GM12878 (cell line): ENCODE data around the gene ARL5B. TPM values are rescaled to one million over a fixed set of nuclear protein-coding genes. Genes with fewer than 3 reads are reported as not detected.
"Not testable (repeated sequence)": the region's sequence is repeated elsewhere in the genome, so short reads cannot be mapped to it uniquely, and the experiment has no call there.

Experiments used
- ATAC-seq: fragments of 200-7000 bp; cut with Tn5 transposase; 3 replicates; pipeline ENCODE4 v1.9.1; 2020; ENCODE audit warnings: mild to moderate bottlenecking, moderate library complexity
- BruUV-seq: library from RNA; stranded (reverse); fragments of 400-500 nt; replicated peaks from 2 replicates; lab custom pipeline; 2021; lab: Mats Ljungman, UMichigan
- CTCF ChIA-PET: fragments of 300-600 bp; sonication (Branson Sonifier 250); formaldehyde crosslinking; extraction: SDS; loops from one replicate; lab custom pipeline; 2021; ENCODE audit warnings: inconsistent platforms; lab: Yijun Ruan, JAX
- POLR2A ChIA-PET: fragments of 350-600 bp; formaldehyde crosslinking; extraction: SDS; loops from one replicate; lab custom pipeline; 2021; ENCODE audit warnings: inconsistent platforms; lab: Charles Lee
- RAD21 ChIA-PET: fragments of 300-600 bp; sonication (Branson Sonifier 250); formaldehyde crosslinking; loops from one replicate; lab custom pipeline; 2023; ENCODE audit warnings: antibody characterized with exemption; ENCODE audit not compliant: unreplicated experiment; lab: Charles Lee
- SMC1A ChIA-PET: fragments of 300-600 bp; sonication (Branson Sonifier 250); formaldehyde crosslinking; loops from one replicate; lab custom pipeline; 2023; ENCODE audit not compliant: unreplicated experiment, uncharacterized antibody; lab: Charles Lee
- DNase-seq: peaks from one replicate; pipeline ENCODE4 v3.0.0-alpha.2; 2011; ENCODE audit warnings: low read depth, low spot score
- FAIRE-seq: peaks from 3 replicates; lab custom pipeline; 2011; peaks lifted over from hg19 to GRCh38; lab: Jason Lieb, UNC
- H2AFZ ChIP-seq: 2 replicates; pipeline ENCODE4 v1.6.0; 2011; ENCODE audit warnings: low read depth, low read length, control low read depth; ENCODE audit not compliant: control insufficient read depth
- H3K27ac ChIP-seq: 2 replicates; pipeline ENCODE4 v1.5.1; 2011; ENCODE audit warnings: control low read depth; ENCODE audit not compliant: control insufficient read depth, insufficient read depth
- H3K27me3 ChIP-seq, 2 experiments: replicated peaks in 1 of 2; 2 replicates each; pipeline versions ENCODE4 v1.6.0 to v1.6.1; 2011; ENCODE audit warnings: low read length in 1 of 2; ENCODE audit not compliant: control insufficient read depth in 2 of 2, insufficient read depth in 2 of 2
- H3K36me3 ChIP-seq, 2 experiments: 2 replicates each; pipeline ENCODE4 v1.5.1; 2011; ENCODE audit warnings: low read length in 1 of 2; ENCODE audit not compliant: control insufficient read depth in 2 of 2, insufficient read depth in 2 of 2
- H3K4me1 ChIP-seq: 2 replicates; pipeline ENCODE4 v1.6.1; 2011; ENCODE audit warnings: mild to moderate bottlenecking, low read length, moderate library complexity, mixed read lengths; ENCODE audit not compliant: control insufficient read depth, insufficient read depth
- H3K4me2 ChIP-seq: 2 replicates; pipeline ENCODE4 v1.6.0; 2011; ENCODE audit warnings: control low read depth; ENCODE audit not compliant: control insufficient read depth, insufficient read depth
- H3K4me3 ChIP-seq: fragments of 200-600 bp; sonication (generic); 2 replicates; pipeline ENCODE4 v1.5.1; 2016
- H3K79me2 ChIP-seq: 2 replicates; pipeline ENCODE4 v1.6.0; 2011; ENCODE audit warnings: low read length; ENCODE audit not compliant: control insufficient read depth, insufficient read depth
- H3K9ac ChIP-seq: 2 replicates; pipeline ENCODE4 v1.8.0; 2011; ENCODE audit warnings: low read length, control low read depth, mixed read lengths; ENCODE audit not compliant: control insufficient read depth, insufficient read depth
- H3K9me3 ChIP-seq: replicated peaks from 3 replicates; pipeline ENCODE4 v1.5.1; 2011; ENCODE audit warnings: mild to moderate bottlenecking, low read length; ENCODE audit not compliant: control insufficient read depth, insufficient read depth
- H4K20me1 ChIP-seq: 2 replicates; pipeline ENCODE4 v1.6.0; 2011; ENCODE audit not compliant: control insufficient read depth, insufficient read depth
- CEBPZ ChIP-seq: fragments of 150-350 bp; IDR thresholded peaks from 2 replicates; pipeline ENCODE4 v1.6.1; 2016; ENCODE audit warnings: low read depth, low read length
- EGR1 ChIP-seq, 2 experiments: IDR thresholded peaks; 1 replicate in 1 of 2; 2 replicates in 1 of 2; pipeline ENCODE4 v1.6.1; 2011 to 2012; ENCODE audit warnings: low read depth in 2 of 2, low read length in 2 of 2, borderline replicate concordance in 1 of 2, mild to moderate bottlenecking in 1 of 2, moderate library complexity in 1 of 2
- IRF3 ChIP-seq: fragments of 450-650 bp; IDR thresholded peaks from 2 replicates; pipeline ENCODE4 v1.6.1; 2014; ENCODE audit warnings: mild to moderate bottlenecking
- SMAD1 ChIP-seq: fragments of 450-650 bp; IDR thresholded peaks from 2 replicates; pipeline ENCODE4 v1.6.1; 2018; ENCODE audit warnings: mild to moderate bottlenecking, low read depth; ENCODE audit not compliant: partially characterized antibody
- TAF1 ChIP-seq: IDR thresholded peaks from 2 replicates; pipeline ENCODE4 v1.6.1; 2011; ENCODE audit warnings: mild to moderate bottlenecking, low read depth, low read length, borderline replicate concordance
- TARDBP ChIP-seq: IDR thresholded peaks from 2 replicates; pipeline ENCODE4 v1.6.1; 2016; ENCODE audit warnings: borderline replicate concordance
- ZBTB11 ChIP-seq: fragments of 450-650 bp; formaldehyde crosslinking; IDR thresholded peaks from 2 replicates; pipeline ENCODE4 v1.5.0; 2022; ENCODE audit warnings: mild to moderate bottlenecking, missing genetic modification characterization
- WGBS: methylation state at CpG from one replicate; pipeline ENCODE4 v1.1.6; 2016; ENCODE audit warnings: low lambda C conversion rate; ENCODE audit not compliant: insufficient replicate concordance, insufficient coverage; ENCODE audit errors: missing lambda C conversion rate; 5-methylcytosine and 5-hydroxymethylcytosine counted together
- in situ Hi-C: fragments of 300-500 bp; cut with MboI; formaldehyde crosslinking; loops from 9 replicates; pipeline ENCODE4 v1.14.3; 2018; ENCODE audit warnings: mixed read lengths
- intact Hi-C: fragments of 100-400 bp; cut with micrococcal nuclease; formaldehyde crosslinking; loops from one replicate; pipeline ENCODE4 v1.14.2; 2022; ENCODE audit not compliant: unreplicated experiment
- polyA plus RNA-seq, 11 experiments: library from polyadenylated mRNA; depleted of rRNA in 4 of 11; unstranded in 6 of 11; stranded (reverse) in 5 of 11; fragments of >200 nt; fragmentation: Nextera tagmentation in 4 of 11; fragmentation: Illumina TruSeq in 1 of 11; extraction: Ambion mirVana in 4 of 11; extraction: Trizol in 1 of 11; gene quantifications; 1 replicate in 1 of 11; 2 replicates in 10 of 11; pipeline versions ENCODE4 v1.2.1 to v1.2.3, GENCODE V29; 2011 to 2016; ENCODE audit warnings: inconsistent platforms in 2 of 11, missing spikeins in 2 of 11, low read depth in 1 of 11
- total RNA-seq, 4 experiments: library from RNA; depleted of rRNA in 3 of 4; stranded (reverse); fragments of >200 nt in 3 of 4; fragmentation: Illumina TruSeq in 1 of 4; extraction: Trizol in 1 of 4; gene quantifications; 2 replicates each; pipeline versions ENCODE4 v1.2.1 to v1.2.3, GENCODE V29; 2013 to 2021

Gene ARL5B
- total and polyA plus RNA-seq, 10 of the 15 experiments (the other 5 are each of a cell fraction or from before 2014, with no cell fraction given): 2.5 to 20.7 (median 9.1) TPM

- H3K9me3 ChIP-seq: not testable (repeated sequence)
These were observed 26.7 kb upstream of the ARL5B start for GRCh38 chr10:18632500-18632899.

GRCh38 chr10:18635995-18636394 is 23.2 kb upstream of the ARL5B start:
- no peak for ATAC-seq
- Histone ChIP-seq H3K9me3 (no peaks in the 10 kb centered on the region), H3K27me3 (no peaks in the 10 kb centered on the region), H3K4me1 (no peaks in the 10 kb centered on the region), H3K9ac (no peak overlapping the region), H3K4me3 (no peak overlapping the region), H4K20me1 (no peaks in the 10 kb centered on the region), H3K4me2 (no peak overlapping the region), H3K27ac (no peak overlapping the region), H3K79me2 (no peaks in the 10 kb centered on the region), H2AFZ (no peak overlapping the region), H3K36me3 (no peaks in the 10 kb centered on the region)
- no peak for DNase-seq
- ChIA-PET CTCF (no interaction called here), POLR2A (interaction anchor here (0.6 kb wide), 1 partner anchor 306 kb away, joined by 3 read pairs; no protein-coding TSS in a partner anchor), RAD21 (no interaction called here), SMC1A (interaction anchor here (1.0 to 1.1 kb wide), 2 partner anchors 8 to 9 kb away, joined by 3 read pairs; no protein-coding TSS in a partner anchor)
- 98% methylated on average over 4 of the region's 4 CpGs for WGBS
- BruUV-seq: no TSS peak
- in situ Hi-C loops: no loop called here
- FAIRE-seq: no peak
- intact Hi-C loops: no loop called here
- no peak for TF ChIP-seq EGR1 (IDR thresholded peaks at IDR 0.05; ENCODE audit: borderline replicate concordance in 1 of 2, low read depth in 2 of 2, low read length in 2 of 2)
- TF ChIP-seq SMAD1: no peak
- TF ChIP-seq TARDBP: no peak
- TF ChIP-seq CEBPZ: no peak
- TF ChIP-seq ZBTB11 (CRISPR knock-in tag): no peak
- no peak for TF ChIP-seq TAF1
- no peak for TF ChIP-seq IRF3

More at GRCh38 chr10:18632500-18632899, 26.7 kb upstream of the ARL5B start:
- H3K4me2 ChIP-seq, H3K4me1 ChIP-seq, H3K36me3 ChIP-seq, POLR2A ChIA-PET, H3K27ac ChIP-seq, H4K20me1 ChIP-seq, SMC1A ChIA-PET, H3K4me3 ChIP-seq, ATAC-seq, DNase-seq, H3K27me3 ChIP-seq, RAD21 ChIA-PET, H2AFZ ChIP-seq, H3K9ac ChIP-seq, FAIRE-seq, BruUV-seq, CTCF ChIA-PET, H3K79me2 ChIP-seq, in situ Hi-C loops, intact Hi-C loops: not testable (repeated sequence)
- WGBS: 19% methylated on average over 2 of the region's 3 CpGs
